WTC11 (cell line): ENCODE results near the gene ARHGAP26. TPM values are rescaled to one million over a fixed set of nuclear protein-coding genes. Genes with fewer than 3 reads are reported as not detected.

Source experiments
- ATAC-seq: fragments of 200-7000 bp; cut with Tn5 transposase; 2 replicates; pipeline ENCODE4 v1.10.0; 2021; ENCODE audit warnings: mild to moderate bottlenecking, moderate library complexity
- CTCF ChIA-PET: fragments of 300-600 bp; sonication (Branson Sonifier 250); formaldehyde crosslinking; loops from one replicate; lab custom pipeline; 2021; ENCODE audit warnings: antibody characterized with exemption; lab: Charles Lee
- POLR2A ChIA-PET: fragments of 350-600 bp; sonication (Branson Sonifier 250); formaldehyde crosslinking; loops from one replicate; lab custom pipeline; 2021; ENCODE audit warnings: antibody characterized with exemption; lab: Charles Lee
- DNase-seq: peaks from one replicate; pipeline ENCODE4 v3.0.0; 2021; ENCODE audit warnings: low spot score
- H3K27ac Mint-ChIP-seq: 2 replicates; pipeline ENCODE4 v1.8.0; 2021; ENCODE audit warnings: mixed read lengths
- H3K27me3 Mint-ChIP-seq: 2 replicates; pipeline ENCODE4 v1.8.0; 2021; ENCODE audit warnings: low read depth, mild to moderate bottlenecking, moderate library complexity, mixed read lengths
- H3K36me3 Mint-ChIP-seq: 2 replicates; pipeline ENCODE4 v1.8.0; 2021; ENCODE audit warnings: mixed read lengths
- H3K4me1 Mint-ChIP-seq: 2 replicates; pipeline ENCODE4 v1.8.0; 2022; ENCODE audit warnings: mixed read lengths
- H3K4me3 Mint-ChIP-seq: 2 replicates; pipeline ENCODE4 v1.8.0; 2021; ENCODE audit warnings: mild to moderate bottlenecking, moderate library complexity, mixed read lengths
- H3K9me3 Mint-ChIP-seq: 2 replicates; pipeline ENCODE4 v1.8.0; 2021; ENCODE audit warnings: mixed read lengths
- CBFB ChIP-seq: sonication (generic); formaldehyde crosslinking; IDR thresholded peaks from 2 replicates; pipeline ENCODE4 v1.8.1; 2022; ENCODE audit warnings: mild to moderate bottlenecking, low read depth, missing genetic modification reagents
- CDX4 ChIP-seq: fragments of 250-450 bp; sonication (Bioruptor Pico); IDR thresholded peaks from 2 replicates; pipeline ENCODE4 v1.9.0; 2021; ENCODE audit warnings: moderate library complexity, mild to moderate bottlenecking, inconsistent platforms, borderline replicate concordance
- CREB1 ChIP-seq: sonication (generic); formaldehyde crosslinking; IDR thresholded peaks from 2 replicates; pipeline ENCODE4 v1.8.0; 2023; ENCODE audit warnings: mild to moderate bottlenecking, missing genetic modification reagents
- CREM ChIP-seq: sonication (generic); formaldehyde crosslinking; IDR thresholded peaks from 2 replicates; pipeline ENCODE4 v1.8.1; 2022; ENCODE audit warnings: mild to moderate bottlenecking, missing genetic modification reagents, moderate library complexity
- E2F4 ChIP-seq: sonication (generic); formaldehyde crosslinking; IDR thresholded peaks from 2 replicates; pipeline ENCODE4 v1.8.1; 2022; ENCODE audit warnings: low read depth, mild to moderate bottlenecking, moderate library complexity, missing genetic modification reagents, borderline replicate concordance
- GRHL2 ChIP-seq: fragments of 250-450 bp; sonication (Bioruptor Pico); IDR thresholded peaks from 2 replicates; pipeline ENCODE4 v1.8.0; 2022; ENCODE audit warnings: mild to moderate bottlenecking, moderate library complexity; ENCODE audit not compliant: insufficient replicate concordance, severe bottlenecking
- GTF2I ChIP-seq: fragments of 250-450 bp; sonication (Bioruptor Pico); conservative IDR thresholded peaks from 2 replicates; pipeline ENCODE4 v1.4.0; 2021; ENCODE audit warnings: mild to moderate bottlenecking
- HMGA2 ChIP-seq: fragments of 250-450 bp; sonication (Bioruptor Pico); IDR thresholded peaks from 2 replicates; pipeline ENCODE4 v1.4.0; 2021; ENCODE audit warnings: mild to moderate bottlenecking, moderate library complexity
- MLX ChIP-seq: sonication (generic); formaldehyde crosslinking; IDR thresholded peaks from 2 replicates; pipeline ENCODE4 v1.8.1; 2023; ENCODE audit warnings: mild to moderate bottlenecking, missing genetic modification reagents, moderate library complexity
- MYBL2 ChIP-seq: sonication (generic); formaldehyde crosslinking; IDR thresholded peaks from 2 replicates; pipeline ENCODE4 v1.8.1; 2023; ENCODE audit warnings: mild to moderate bottlenecking, moderate library complexity, missing genetic modification reagents
- NFATC4 ChIP-seq: fragments of 250-450 bp; sonication (Bioruptor Pico); IDR thresholded peaks from 2 replicates; pipeline ENCODE4 v1.9.0; 2021; ENCODE audit warnings: mild to moderate bottlenecking
- NFYB ChIP-seq: sonication (generic); formaldehyde crosslinking; conservative IDR thresholded peaks from 2 replicates; pipeline ENCODE4 v1.8.0; 2022; ENCODE audit warnings: low read depth, missing genetic modification reagents
- OVOL2 ChIP-seq: fragments of 250-450 bp; sonication (Bioruptor Pico); IDR thresholded peaks from 2 replicates; pipeline ENCODE4 v1.9.0; 2021; ENCODE audit warnings: mild to moderate bottlenecking, borderline replicate concordance
- RORB ChIP-seq: fragments of 250-450 bp; sonication (Bioruptor Pico); IDR thresholded peaks from 2 replicates; pipeline ENCODE4 v1.9.0; 2021; ENCODE audit warnings: mild to moderate bottlenecking
- TCF7 ChIP-seq: sonication (generic); formaldehyde crosslinking; IDR thresholded peaks from 2 replicates; pipeline ENCODE4 v1.8.0; 2022; ENCODE audit warnings: mild to moderate bottlenecking, low read depth, missing genetic modification reagents, moderate library complexity
- TEAD4 ChIP-seq: sonication (generic); formaldehyde crosslinking; IDR thresholded peaks from 2 replicates; pipeline ENCODE4 v1.8.0; 2022; ENCODE audit warnings: mild to moderate bottlenecking, missing genetic modification reagents
- USF1 ChIP-seq: sonication (generic); formaldehyde crosslinking; IDR thresholded peaks from 2 replicates; pipeline ENCODE4 v1.8.0; 2022; ENCODE audit warnings: mild to moderate bottlenecking, missing genetic modification reagents
- ZBTB43 ChIP-seq: sonication (generic); formaldehyde crosslinking; IDR thresholded peaks from 2 replicates; pipeline ENCODE4 v1.8.1; 2023; ENCODE audit warnings: mild to moderate bottlenecking, missing genetic modification reagents
- ZNF121 ChIP-seq: sonication (generic); formaldehyde crosslinking; IDR thresholded peaks from 2 replicates; pipeline ENCODE4 v1.8.0; 2023; ENCODE audit warnings: missing genetic modification reagents
- ZNF281 ChIP-seq: sonication (generic); formaldehyde crosslinking; IDR thresholded peaks from 2 replicates; pipeline ENCODE4 v1.8.0; 2023; ENCODE audit warnings: mild to moderate bottlenecking, missing genetic modification reagents
- ZNF425 ChIP-seq: fragments of 250-450 bp; sonication (Bioruptor Pico); conservative IDR thresholded peaks from 2 replicates; pipeline ENCODE4 v1.9.0; 2021; ENCODE audit warnings: mild to moderate bottlenecking
- total RNA-seq: library from RNA; stranded (reverse); gene quantifications from 3 replicates; pipeline ENCODE4 v1.2.3, GENCODE V29; 2021

The ARHGAP26 gene
- total RNA-seq, 1 experiment from 2014 or later, result 22.3 TPM

- ATAC-seq (no peak), DNase-seq (no peak)
- Mint-ChIP-seq H3K27ac (no peak overlapping the region), H3K27me3 (no peaks in the 10 kb centered on the region), H3K4me1 (no peaks in the 10 kb centered on the region; the same call in 1 of the 2 replicates), H3K36me3 (no peaks in the 10 kb centered on the region), H3K9me3 (peaks cover 3% of the 10 kb centered on the region; the same call in 1 of the 2 replicates), H3K4me3 (no peak overlapping the region)
- ChIA-PET POLR2A (no interaction called here), CTCF (no interaction called here)
- TF ChIP-seq TEAD4 (CRISPR knock-in tag) (no peak), CBFB (no peak)
These were observed 392.6 kb downstream of the ARHGAP26 start for GRCh38 chr5:143162810-143163209.

GRCh38 chr5:143164557-143164956 lies 394.4 kb downstream of the ARHGAP26 start:
- POLR2A ChIA-PET, result no interaction called here
- CTCF ChIA-PET, result no interaction called here
- Mint-ChIP-seq H3K27me3 (no peaks in the 10 kb centered on the region), H3K4me1 (peaks cover 2% of the 10 kb centered on the region; the same call in 1 of the 2 replicates), H3K27ac (no peak overlapping the region), H3K9me3 (peaks cover 3% of the 10 kb centered on the region; the same call in 1 of the 2 replicates), H3K4me3 (no peak overlapping the region), H3K36me3 (no peaks in the 10 kb centered on the region)
- DNase-seq (no peak), ATAC-seq (no peak)
- no peak for TF ChIP-seq HMGA2 (CRISPR knock-in tag)
- no peak for TF ChIP-seq USF1 (CRISPR knock-in tag)
- TF ChIP-seq CREM (CRISPR knock-in tag), result no peak
- no peak for TF ChIP-seq RORB
- no peak for TF ChIP-seq GRHL2 (CRISPR knock-in tag)
- no peak for TF ChIP-seq ZNF121
- TF ChIP-seq ZNF425 (CRISPR knock-in tag), result no peak
- TF ChIP-seq MLX, result no peak
- no peak for TF ChIP-seq NFYB (CRISPR knock-in tag)
- TF ChIP-seq NFATC4 (CRISPR knock-in tag), result no peak

DNA sequence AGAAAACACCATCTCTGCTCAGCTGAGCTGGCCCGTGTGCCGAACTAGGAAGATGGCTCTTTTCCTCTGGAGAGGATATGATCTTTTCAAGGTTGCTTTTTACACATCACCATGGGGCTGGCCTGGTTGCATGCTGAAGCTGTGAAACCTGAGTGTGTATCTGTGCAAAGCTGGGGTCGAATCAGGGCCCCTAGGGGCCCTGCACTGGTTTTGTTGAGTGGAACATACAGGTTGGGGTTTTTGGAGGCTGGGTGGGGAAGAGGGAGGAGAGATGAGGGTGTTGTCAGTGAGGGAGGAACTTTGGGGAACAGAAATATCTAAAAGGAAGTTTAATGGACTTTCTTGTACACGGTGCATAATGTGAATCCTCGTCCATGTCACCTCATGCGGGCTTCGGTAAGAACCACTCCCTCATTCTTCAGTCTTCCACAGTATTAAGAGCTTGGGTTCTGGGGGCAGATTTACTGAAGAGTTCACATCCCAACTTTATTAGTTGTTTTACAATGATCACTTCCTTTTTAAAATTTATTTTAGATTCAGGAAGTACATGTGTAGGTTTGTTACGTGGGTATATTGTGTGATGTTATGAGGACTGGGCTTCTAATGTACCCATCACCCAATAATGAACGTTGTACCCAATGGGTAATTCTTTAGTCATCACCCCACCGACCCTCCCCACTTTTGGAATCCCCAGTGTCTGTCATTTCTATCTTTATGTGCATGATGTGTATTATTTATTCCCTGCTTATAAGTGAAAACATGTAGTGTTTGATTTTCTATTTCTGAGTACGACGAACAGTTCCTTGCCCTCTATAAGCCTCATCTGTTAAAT lies 395.1 kb downstream of the ARHGAP26 start:
- no peak for DNase-seq
- H3K27ac Mint-ChIP-seq, result no peak overlapping the region
- ChIA-PET POLR2A (no interaction called here), CTCF (no interaction called here)
- peaks cover 3% of the 10 kb centered on the region; the same call in 1 of the 2 replicates for H3K9me3 Mint-ChIP-seq
- H3K4me3 Mint-ChIP-seq, result no peak overlapping the region
- no peaks in the 10 kb centered on the region for H3K27me3 Mint-ChIP-seq
- peaks cover 9% of the 10 kb centered on the region for H3K4me1 Mint-ChIP-seq
- no peaks in the 10 kb centered on the region for H3K36me3 Mint-ChIP-seq
- no peak for ATAC-seq
- TF ChIP-seq ZNF281 (no peak), OVOL2 (CRISPR knock-in tag) (no peak), TCF7 (CRISPR knock-in tag) (no peak), MYBL2 (no peak), CDX4 (CRISPR knock-in tag) (no peak), ZBTB43 (CRISPR knock-in tag) (no peak), CREB1 (CRISPR knock-in tag) (no peak), RORB (no peak), CBFB (no peak), E2F4 (CRISPR knock-in tag) (no peak), GTF2I (no peak)
